Body of pancreas (tissue), 4 donors: Measurements from ENCODE around the gene NCBP1. TPM values are rescaled to one million over a fixed set of nuclear protein-coding genes. Genes with fewer than 3 reads are reported as not detected.

ENCODE experiments used
- ATAC-seq: fragments of 150-250 bp; one replicate; pipeline ENCODE4 v1.9.1; 2016
- DNase-seq, 4 donors: peaks; one replicate each; pipeline ENCODE4 v3.0.0-alpha.2; 2019
- H3K27ac ChIP-seq, 4 donors: fragments of 200-600 bp; sonication (generic); 1 replicate in 3 of 4; 2 replicates in 1 of 4; pipeline versions ENCODE4 v1.5.1 to v1.6.1; 2016 to 2019; ENCODE audit warnings: mild to moderate bottlenecking in 1 of 4, mixed read lengths in 1 of 4, moderate library complexity in 1 of 4
- H3K27me3 ChIP-seq, 2 donors: fragments of 200-600 bp; sonication (generic); one replicate each; pipeline ENCODE4 v1.6.0; 2016; ENCODE audit warnings: mild to moderate bottlenecking in 1 of 2
- H3K36me3 ChIP-seq, 2 donors: fragments of 200-600 bp; sonication (generic); replicated peaks in 1 of 2; 2 replicates each; pipeline ENCODE4 v1.5.1; 2016; ENCODE audit warnings: low read depth in 2 of 2; ENCODE audit not compliant: insufficient read depth in 1 of 2
- H3K4me1 ChIP-seq: fragments of 200-600 bp; sonication (generic); one replicate; pipeline ENCODE4 v1.6.0; 2016
- H3K4me3 ChIP-seq, 2 donors: fragments of 200-600 bp; sonication (generic); 1 replicate in 1 of 2; 2 replicates in 1 of 2; pipeline ENCODE4 v1.5.1; 2016 to 2019
- H3K9me3 ChIP-seq, 3 donors: fragments of 200-600 bp; sonication (generic); 1 replicate in 2 of 3; 2 replicates in 1 of 3; pipeline ENCODE4 v1.5.1; 2016
- POLR2A ChIP-seq, 3 donors: fragments of 450-650 bp; IDR thresholded peaks; one replicate each; pipeline ENCODE4 v1.6.1; 2016; ENCODE audit warnings: antibody characterized with exemption in 3 of 3, mild to moderate bottlenecking in 2 of 3
- WGBS, 2 donors: methylation state at CpG; one replicate each; pipeline ENCODE4 v1.1.5; 2017; 5-methylcytosine and 5-hydroxymethylcytosine counted together
- intact Hi-C: fragments of 100-400 bp; cut with DNase I; formaldehyde crosslinking; loops from one replicate; pipeline ENCODE4 v1.15.1; 2023
- total RNA-seq, 2 donors: library from RNA; depleted of rRNA; stranded (reverse); fragments of >200 nt; gene quantifications; one replicate each; pipeline ENCODE4 v1.1.0, GENCODE V29; 2016
- TF ChIP-seq, protein P1 (sequence below), 7 experiments: fragments of 450-650 bp in 4 of 7; fragments of 200-600 bp in 3 of 7; sonication (generic) in 3 of 7; IDR thresholded peaks; one replicate each; pipeline ENCODE4 v1.5.1; 2016 to 2019; ENCODE audit warnings: antibody characterized with exemption in 7 of 7

NCBP1 gene
- total RNA-seq, 2 donors from 2014 or later, result 11.4 to 14.5 TPM

GRCh38 chr9:97623946-97624345 lies 9.7 kb upstream of the NCBP1 start:
- no peak for DNase-seq
- no peaks in the 10 kb centered on the region for H3K27me3 ChIP-seq
- 94 to 100% methylated on average over 1 of the region's 1 CpG for WGBS, 2 donors
- peaks cover 13% of the 10 kb centered on the region for H3K4me1 ChIP-seq
- H3K9me3 ChIP-seq, result no peaks in the 10 kb centered on the region
- TF ChIP-seq, protein P1, sequence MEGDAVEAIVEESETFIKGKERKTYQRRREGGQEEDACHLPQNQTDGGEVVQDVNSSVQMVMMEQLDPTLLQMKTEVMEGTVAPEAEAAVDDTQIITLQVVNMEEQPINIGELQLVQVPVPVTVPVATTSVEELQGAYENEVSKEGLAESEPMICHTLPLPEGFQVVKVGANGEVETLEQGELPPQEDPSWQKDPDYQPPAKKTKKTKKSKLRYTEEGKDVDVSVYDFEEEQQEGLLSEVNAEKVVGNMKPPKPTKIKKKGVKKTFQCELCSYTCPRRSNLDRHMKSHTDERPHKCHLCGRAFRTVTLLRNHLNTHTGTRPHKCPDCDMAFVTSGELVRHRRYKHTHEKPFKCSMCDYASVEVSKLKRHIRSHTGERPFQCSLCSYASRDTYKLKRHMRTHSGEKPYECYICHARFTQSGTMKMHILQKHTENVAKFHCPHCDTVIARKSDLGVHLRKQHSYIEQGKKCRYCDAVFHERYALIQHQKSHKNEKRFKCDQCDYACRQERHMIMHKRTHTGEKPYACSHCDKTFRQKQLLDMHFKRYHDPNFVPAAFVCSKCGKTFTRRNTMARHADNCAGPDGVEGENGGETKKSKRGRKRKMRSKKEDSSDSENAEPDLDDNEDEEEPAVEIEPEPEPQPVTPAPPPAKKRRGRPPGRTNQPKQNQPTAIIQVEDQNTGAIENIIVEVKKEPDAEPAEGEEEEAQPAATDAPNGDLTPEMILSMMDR (IDR thresholded peaks at IDR 0.05), result no peak
- TF ChIP-seq POLR2A (IDR thresholded peaks at IDR 0.05), result no peak
- H3K36me3 ChIP-seq, result no peaks in the 10 kb centered on the region
- intact Hi-C loops, result no loop called here
- no peak overlapping the region for H3K4me3 ChIP-seq
- ATAC-seq, result no peak
- H3K27ac ChIP-seq, result no peak overlapping the region

GRCh38 chr9:97625620-97626019 lies 8.0 kb upstream of the NCBP1 start:
- 62 to 64% methylated on average over 3 of the region's 3 CpGs for WGBS, 2 donors
- no peaks in the 10 kb centered on the region for H3K27me3 ChIP-seq
- ATAC-seq (no peak), DNase-seq (no peak)
- H3K9me3 ChIP-seq, result no peaks in the 10 kb centered on the region
- peaks cover 13% of the 10 kb centered on the region for H3K4me1 ChIP-seq
- H3K27ac ChIP-seq, result no peak overlapping the region
- TF ChIP-seq, protein P1 (IDR thresholded peaks at IDR 0.05), result no peak
- no peak for TF ChIP-seq POLR2A (IDR thresholded peaks at IDR 0.05)
- intact Hi-C loops, result no loop called here
- H3K4me3 ChIP-seq, result no peak overlapping the region
- H3K36me3 ChIP-seq, result no peaks in the 10 kb centered on the region

DNA sequence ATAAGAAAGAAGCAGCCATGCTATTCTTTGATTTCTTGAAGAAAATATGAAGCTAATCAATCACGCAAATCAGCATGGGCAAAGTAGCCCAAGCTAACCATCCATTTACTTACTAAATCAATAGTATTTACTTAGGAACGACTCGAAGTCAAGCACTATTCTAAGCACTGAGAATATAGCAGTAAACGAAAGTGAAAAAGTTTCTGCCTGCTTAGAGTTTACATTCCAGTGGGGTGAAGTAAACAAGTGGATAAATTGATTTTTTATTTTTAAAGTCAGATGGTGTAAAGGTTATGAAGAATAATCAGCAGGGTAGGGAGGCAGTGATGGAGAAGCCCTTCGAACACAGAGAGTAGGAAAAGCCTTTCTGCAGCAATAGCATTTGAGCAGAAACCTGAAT lies 6.0 kb upstream of the NCBP1 start:
- Histone ChIP-seq H3K27ac (peak overlapping the region; percentile 42 to 66 (median 51)), H3K4me3 (no peak overlapping the region), H3K36me3 (no peaks in the 10 kb centered on the region), H3K9me3 (no peaks in the 10 kb centered on the region), H3K4me1 (peaks cover 32% of the 10 kb centered on the region), H3K27me3 (no peaks in the 10 kb centered on the region)
- WGBS, 2 donors, result 17 to 21% methylated on average over 5 of the region's 5 CpGs
- no peak for ATAC-seq
- DNase-seq, result no peak
- no peak for TF ChIP-seq POLR2A (IDR thresholded peaks at IDR 0.05)
- TF ChIP-seq, protein P1 (IDR thresholded peaks at IDR 0.05), result no peak
- intact Hi-C loops, result no loop called here

DNA sequence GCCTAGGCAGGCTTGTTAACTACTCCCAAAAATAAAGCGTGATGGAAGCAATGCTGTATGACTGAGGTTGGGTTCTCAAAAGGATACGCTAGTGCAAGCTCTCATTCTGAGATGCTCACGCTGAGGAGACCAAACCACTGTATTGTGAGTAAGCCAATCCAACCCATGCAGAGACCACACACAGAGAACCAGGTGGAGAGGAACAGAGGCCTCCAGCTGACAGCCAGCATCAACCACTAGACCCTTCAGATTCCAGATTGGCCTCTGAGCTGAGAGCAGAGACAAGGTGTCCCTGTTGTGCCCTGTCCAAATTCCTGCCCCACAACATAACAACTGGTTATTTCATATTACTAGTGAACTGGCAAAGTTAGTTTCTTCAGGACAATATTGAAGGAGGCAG lies 5.0 kb upstream of the NCBP1 start:
- H3K4me1 ChIP-seq, result peaks cover 32% of the 10 kb centered on the region
- H3K27ac ChIP-seq, result peak overlapping the region in 1 of 4 donors; percentile 13
- DNase-seq, result no peak
- 90 to 94% methylated on average over 3 of the region's 3 CpGs for WGBS, 2 donors
- no peak for ATAC-seq
- H3K27me3 ChIP-seq, result no peaks in the 10 kb centered on the region
- no peaks in the 10 kb centered on the region for H3K9me3 ChIP-seq
- H3K36me3 ChIP-seq, result no peaks in the 10 kb centered on the region
- no peak overlapping the region for H3K4me3 ChIP-seq
- intact Hi-C loops, result no loop called here
- no peak for TF ChIP-seq POLR2A (IDR thresholded peaks at IDR 0.05)
- TF ChIP-seq, protein P1 (IDR thresholded peaks at IDR 0.05), result no peak

- TF ChIP-seq, protein P1 (IDR thresholded peaks at IDR 0.05), result no peak
- no peak for TF ChIP-seq POLR2A (IDR thresholded peaks at IDR 0.05)
- Histone ChIP-seq H3K4me3 (no peak overlapping the region), H3K27ac (peak overlapping the region in 1 of 4 donors; percentile 13), H3K36me3 (no peaks in the 10 kb centered on the region), H3K27me3 (no peaks in the 10 kb centered on the region), H3K9me3 (no peaks in the 10 kb centered on the region), H3K4me1 (peaks cover 32% of the 10 kb centered on the region)
- DNase-seq (no peak), ATAC-seq (no peak)
- intact Hi-C loops, result no loop called here
These were observed 4.5 kb upstream of the NCBP1 start for GRCh38 chr9:97629156-97629555.
